ENCODE data around the gene CACNA2D3.

CACNA2D3 gene

DNA sequence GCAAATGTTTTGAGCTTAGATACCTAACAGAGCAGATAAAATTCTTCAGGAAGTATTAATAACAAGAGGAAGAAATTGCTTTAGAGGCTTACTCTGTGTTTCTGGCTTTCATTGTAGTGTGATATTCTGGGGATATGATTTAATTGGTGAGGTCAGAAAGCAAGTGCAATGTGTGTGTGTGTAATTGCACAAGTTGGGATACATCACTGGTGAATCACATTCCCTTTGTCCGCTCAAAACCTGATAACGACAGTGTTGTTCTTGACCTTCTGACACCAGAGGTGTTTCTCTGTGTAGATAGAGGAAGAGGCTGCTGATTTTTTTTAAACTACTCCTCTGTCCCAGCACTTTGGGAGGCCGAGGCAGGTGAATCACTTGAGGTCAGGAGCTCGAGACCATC is 161.1 kb downstream of the CACNA2D3 start:
- FAIRE-seq = no peak

DNA sequence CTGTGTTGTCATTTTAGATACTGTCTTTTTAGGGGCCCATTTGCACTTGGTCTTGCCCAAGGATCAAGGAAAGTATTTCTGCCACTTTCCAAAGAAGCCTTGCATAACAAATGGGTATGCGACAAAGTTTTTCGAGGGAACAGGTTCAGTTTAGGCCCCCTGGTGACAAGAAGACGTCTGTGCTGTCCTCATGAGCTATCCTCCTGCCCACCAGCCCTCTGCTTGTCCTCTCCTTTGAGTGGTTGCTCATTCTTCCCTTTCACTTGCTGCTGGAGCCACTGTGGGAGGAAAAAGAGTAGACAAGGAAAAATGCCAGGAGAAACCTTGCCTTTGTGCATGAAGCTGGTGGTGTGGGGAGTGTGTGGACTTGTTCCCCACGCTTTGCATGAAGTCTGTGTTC is 171.9 kb downstream of the CACNA2D3 start:
- no peak for FAIRE-seq

DNA sequence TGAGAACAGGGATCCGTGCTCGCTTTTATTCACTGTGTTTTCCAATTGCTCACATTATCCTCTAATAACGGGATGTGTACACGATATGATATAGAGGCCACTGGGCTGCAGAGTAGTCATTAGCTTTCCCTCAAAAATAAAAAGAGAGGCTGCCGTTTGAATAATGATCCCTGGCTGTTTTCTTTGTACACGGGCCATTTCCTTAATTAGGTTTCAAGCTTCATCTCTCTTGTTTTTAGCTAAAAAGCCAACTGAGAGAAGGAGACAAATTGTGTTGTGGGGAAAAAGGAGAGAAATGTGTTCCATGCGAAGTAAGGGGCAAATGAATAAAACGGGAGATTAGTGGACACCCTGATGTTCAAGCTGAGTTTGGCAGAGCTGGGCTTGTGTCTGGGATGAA is 174.2 kb downstream of the CACNA2D3 start:
- FAIRE-seq = no peak

DNA sequence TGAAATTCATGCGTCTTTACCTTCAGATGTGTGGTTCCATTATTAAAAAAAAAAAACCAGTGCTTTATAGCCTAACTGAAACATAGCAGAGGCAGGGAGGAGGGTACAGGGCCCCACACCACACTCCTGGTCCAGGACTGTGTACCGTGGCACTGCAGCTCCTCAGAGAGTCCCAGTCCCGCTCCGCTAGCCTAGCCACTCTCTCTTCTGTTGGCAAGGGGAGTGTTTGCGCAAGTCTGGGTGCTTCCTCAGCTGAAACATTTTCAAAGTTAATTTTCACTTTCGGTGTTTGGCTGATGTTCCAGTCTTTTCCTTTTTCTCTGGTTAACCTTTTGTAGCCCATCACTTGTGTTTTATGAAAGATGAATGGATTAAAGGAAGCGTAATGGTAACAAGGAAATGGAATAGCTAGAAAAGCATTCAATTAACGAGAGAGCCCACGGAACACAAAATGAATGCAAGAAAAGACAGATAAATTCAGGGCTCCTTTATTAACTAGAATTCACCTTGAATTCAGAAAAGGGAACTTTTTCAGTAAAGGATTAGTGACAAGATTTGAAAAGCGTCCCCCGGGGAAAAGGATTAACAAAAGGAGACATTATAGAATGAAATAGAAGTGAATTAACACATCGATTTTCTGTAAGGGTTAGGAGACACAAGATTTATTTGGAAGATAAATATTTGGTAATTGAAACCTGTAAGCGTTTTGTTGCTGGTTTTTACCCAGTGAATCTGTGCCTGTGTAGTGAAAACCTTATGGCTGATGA is 177.0 kb downstream of the CACNA2D3 start:
- no peak for FAIRE-seq

GRCh38 chr3:54303517-54304375 is 181.4 kb downstream of the CACNA2D3 start:
- no peak for FAIRE-seq

DNA sequence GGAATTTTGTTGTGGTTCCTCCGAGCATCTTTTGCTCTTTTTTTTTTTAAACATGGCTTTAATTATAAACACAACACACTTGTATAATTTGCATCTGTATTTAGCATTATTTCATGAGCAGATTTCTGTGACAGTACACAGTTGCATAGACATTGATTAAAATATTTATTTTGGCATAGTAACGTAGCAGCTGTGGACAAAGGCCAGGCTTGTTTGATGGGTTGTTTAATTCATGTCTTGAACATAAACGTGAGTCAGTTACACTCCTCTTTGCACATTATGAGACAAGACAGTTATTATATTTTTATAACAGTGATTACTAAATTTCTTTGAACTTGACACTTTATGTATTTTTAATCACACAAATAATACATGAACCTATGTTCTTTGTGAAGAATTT is 182.5 kb downstream of the CACNA2D3 start:
- FAIRE-seq = no peak

DNA sequence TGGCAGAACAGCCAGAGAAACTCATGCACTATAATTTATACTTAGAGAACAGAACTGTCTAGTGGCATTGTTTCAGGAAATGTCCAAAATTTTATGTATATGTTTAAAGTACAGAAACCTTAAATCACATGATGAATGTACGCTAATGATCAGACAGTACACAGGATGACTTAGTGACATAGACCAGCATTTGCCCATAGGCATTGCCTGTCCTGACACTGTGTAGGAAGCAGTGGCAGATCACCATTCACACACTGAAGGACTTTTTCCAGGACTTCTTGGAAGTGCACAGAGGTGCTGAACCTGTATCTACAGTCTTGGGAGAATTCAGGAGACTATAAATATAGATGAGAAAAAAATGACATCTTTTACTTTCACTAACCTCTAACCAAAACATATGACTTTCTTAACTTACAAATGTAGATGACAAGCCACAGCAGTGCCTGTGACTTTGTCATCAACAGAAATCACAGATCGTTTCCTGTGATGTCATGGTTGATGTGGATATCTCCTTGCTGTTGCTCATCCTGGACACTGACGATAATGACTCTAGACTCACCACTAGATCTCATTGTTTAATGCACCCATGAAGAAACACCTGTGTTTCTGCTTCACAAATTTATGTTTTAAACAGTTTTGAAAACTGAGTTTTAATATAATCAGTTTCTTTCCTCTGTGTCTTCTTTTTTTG is 183.2 kb downstream of the CACNA2D3 start:
- no peak for FAIRE-seq

GRCh38 chr3:54307566-54308180 is 185.3 kb downstream of the CACNA2D3 start:
- no peak for FAIRE-seq

GRCh38 chr3:54309601-54310000 is 187.2 kb downstream of the CACNA2D3 start:
- no peak for FAIRE-seq

- no peak for FAIRE-seq
Observed at GRCh38 chr3:54311211-54311747, 188.9 kb downstream of the CACNA2D3 start.

DNA sequence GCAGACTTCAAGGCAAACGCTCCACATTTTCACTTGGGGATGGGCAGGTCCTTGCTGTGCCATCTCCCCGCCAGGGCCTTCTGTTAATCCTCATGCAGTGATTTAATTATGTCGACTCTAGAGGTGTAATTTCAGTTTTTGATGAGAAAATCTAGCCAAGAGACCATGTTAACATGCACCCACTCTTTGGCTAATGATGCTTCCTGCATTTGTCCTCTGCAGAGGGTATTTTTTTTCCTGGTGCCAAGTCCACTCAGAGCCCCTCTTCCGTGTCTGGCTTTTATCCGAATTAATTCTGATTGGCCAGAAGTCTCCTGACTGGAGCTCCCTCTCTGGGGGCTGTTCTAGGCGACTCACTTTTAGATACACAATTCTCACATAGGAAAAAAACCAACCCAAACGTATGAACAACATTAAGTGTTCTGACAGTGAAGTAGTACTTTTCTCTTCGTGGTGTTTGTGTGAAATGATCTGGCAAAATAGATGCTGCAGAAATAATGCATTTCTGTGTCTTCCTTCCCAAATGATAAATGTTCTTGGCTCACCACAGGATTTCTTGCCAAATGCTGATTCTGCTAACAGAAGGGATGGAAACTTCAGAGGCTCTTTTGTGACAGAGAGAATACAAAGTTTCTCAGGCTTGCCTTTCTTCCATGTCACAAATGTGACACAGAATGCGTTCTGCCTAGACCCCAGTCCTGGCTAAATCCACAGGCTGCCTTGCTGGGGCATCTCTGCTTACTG is 190.0 kb downstream of the CACNA2D3 start:
- FAIRE-seq = no peak

- FAIRE-seq = no peak
Observed at GRCh38 chr3:54313418-54313817, 191.1 kb downstream of the CACNA2D3 start.

DNA sequence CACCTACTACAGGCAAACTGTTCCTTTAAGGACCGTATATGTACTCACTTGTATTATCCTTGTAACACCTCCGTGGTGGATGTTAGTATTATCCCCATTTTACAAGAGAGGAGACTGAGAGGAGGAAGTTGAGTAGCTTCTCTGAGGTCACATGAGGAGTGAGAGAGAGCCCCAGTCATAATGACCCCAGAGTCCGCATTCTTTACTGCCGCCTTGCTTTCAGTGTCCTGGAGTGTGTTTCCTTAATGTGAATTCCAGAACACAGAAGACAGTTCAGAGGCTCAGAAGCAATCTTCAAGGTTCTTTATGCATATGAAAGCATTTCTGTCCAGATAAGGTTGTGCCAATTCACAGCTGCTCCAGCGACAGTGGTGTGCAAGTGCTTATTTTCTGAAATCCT is 199.2 kb downstream of the CACNA2D3 start:
- FAIRE-seq = no peak

GRCh38 chr3:54322354-54322753 is 200.0 kb downstream of the CACNA2D3 start:
- peak; percentile 21 for FAIRE-seq

- no peak for FAIRE-seq
Observed at GRCh38 chr3:54324103-54324502, 201.8 kb downstream of the CACNA2D3 start.

GRCh38 chr3:54326951-54327350 is 204.6 kb downstream of the CACNA2D3 start:
- no peak for FAIRE-seq

GRCh38 chr3:54331341-54331740 is 209.0 kb downstream of the CACNA2D3 start:
- FAIRE-seq = no peak

- no peak for FAIRE-seq
Observed at GRCh38 chr3:54337846-54338245, 215.5 kb downstream of the CACNA2D3 start.

- no peak for FAIRE-seq
Observed at GRCh38 chr3:54339608-54340007, 217.3 kb downstream of the CACNA2D3 start.

DNA sequence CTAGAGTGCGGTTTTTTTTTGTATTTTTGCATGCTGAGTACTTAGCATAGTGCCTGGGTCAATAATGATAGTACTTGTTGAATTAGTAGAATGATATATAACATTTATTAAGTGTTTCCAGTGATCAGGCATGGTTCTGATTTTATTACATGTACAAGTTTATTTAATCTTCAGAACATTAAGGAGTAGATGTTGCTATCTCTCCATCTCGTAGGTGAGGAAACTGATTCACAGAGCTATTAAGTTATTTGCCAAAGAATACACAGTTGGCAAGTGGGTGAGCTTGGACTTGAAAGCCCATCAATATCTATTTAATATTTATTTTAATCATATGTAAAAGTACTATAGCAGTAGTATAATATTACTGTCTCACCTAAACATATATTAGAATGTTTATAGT is 219.5 kb downstream of the CACNA2D3 start:
- FAIRE-seq = no peak

DNA sequence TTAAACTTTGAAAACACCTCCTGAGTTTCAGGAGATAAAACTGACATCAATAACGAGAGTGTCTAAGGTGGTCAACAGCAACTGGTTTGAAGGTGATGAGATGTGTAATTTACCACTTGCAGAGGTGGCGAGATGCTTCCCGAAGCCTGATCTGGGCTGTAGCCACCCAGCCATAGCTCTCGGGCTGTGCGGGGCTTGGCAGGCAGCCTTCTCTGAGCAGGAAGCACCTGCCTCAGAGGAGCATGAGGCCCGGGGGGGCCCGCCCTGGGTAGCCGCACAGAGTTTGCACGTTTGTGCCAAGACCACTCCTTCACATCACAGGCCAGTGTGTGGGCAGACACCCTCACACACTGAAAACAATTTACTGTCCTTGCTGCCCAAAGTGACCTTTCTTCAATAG is 220.3 kb downstream of the CACNA2D3 start:
- no peak for FAIRE-seq

DNA sequence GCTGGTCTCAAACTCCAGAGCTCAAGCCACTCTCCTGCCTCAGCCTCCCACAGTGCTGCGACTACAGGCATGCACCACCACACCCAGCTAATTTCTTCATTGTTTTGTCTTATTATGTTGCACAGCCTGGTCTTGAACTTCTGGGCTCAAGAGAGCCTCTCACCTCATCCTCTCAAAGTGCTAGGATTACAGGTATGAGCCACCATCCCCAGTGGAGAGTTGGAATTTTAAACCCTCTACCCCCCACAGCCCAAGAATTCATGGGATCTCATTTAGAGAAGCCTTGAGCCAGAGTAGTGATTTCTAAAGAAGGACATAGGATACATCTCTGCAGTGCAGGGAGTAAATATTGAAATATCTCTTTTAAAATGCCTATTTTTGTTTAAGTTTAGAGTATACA is 221.1 kb downstream of the CACNA2D3 start:
- no peak for FAIRE-seq
